Osteocyte (in vitro differentiated cells): ENCODE data around the gene VEGFA. TPM values are rescaled to one million over a fixed set of nuclear protein-coding genes. Genes with fewer than 3 reads are reported as not detected.

Experiments
- DNase-seq: peaks from one replicate; pipeline ENCODE4 v3.0.0; 2021; ENCODE audit warnings: mixed read lengths; ENCODE audit not compliant: unreplicated experiment; ENCODE audit errors: extremely low spot score
- H3K27ac Mint-ChIP-seq: one replicate; pipeline ENCODE4 v1.8.0; 2021; ENCODE audit warnings: mild to moderate bottlenecking, mixed read lengths; ENCODE audit not compliant: unreplicated experiment
- H3K27me3 Mint-ChIP-seq: one replicate; pipeline ENCODE4 v1.8.0; 2021; ENCODE audit warnings: mixed read lengths; ENCODE audit not compliant: unreplicated experiment
- H3K36me3 Mint-ChIP-seq: one replicate; pipeline ENCODE4 v1.8.0; 2021; ENCODE audit warnings: mixed read lengths; ENCODE audit not compliant: unreplicated experiment
- H3K4me1 Mint-ChIP-seq: one replicate; pipeline ENCODE4 v1.8.0; 2021; ENCODE audit warnings: mixed read lengths; ENCODE audit not compliant: unreplicated experiment
- H3K4me3 Mint-ChIP-seq: one replicate; pipeline ENCODE4 v1.8.0; 2021; ENCODE audit warnings: mild to moderate bottlenecking, moderate library complexity, mixed read lengths; ENCODE audit not compliant: unreplicated experiment
- H3K9me3 Mint-ChIP-seq: one replicate; pipeline ENCODE4 v1.8.0; 2021; ENCODE audit warnings: mixed read lengths; ENCODE audit not compliant: unreplicated experiment
- CTCF ChIP-seq: fragments of 200-600 bp; sonication (generic); IDR thresholded peaks from 2 replicates; pipeline ENCODE4 v1.5.0; 2021; ENCODE audit warnings: antibody characterized with exemption, mild to moderate bottlenecking, moderate library complexity
- total RNA-seq: library from RNA; stranded (reverse); gene quantifications from 2 replicates; pipeline ENCODE4 v1.2.1, GENCODE V29; 2021

The VEGFA gene
- total RNA-seq, 1 donor from 2014 or later, result 69.7 TPM

- no peak for DNase-seq
- peaks cover 19% of the 10 kb centered on the region for H3K4me1 Mint-ChIP-seq
- no peak for TF ChIP-seq CTCF
Observed at GRCh38 chr6:43805699-43806042, 35.7 kb downstream of the VEGFA start.

GRCh38 chr6:43806043-43806757 is 36.2 kb downstream of the VEGFA start:
- Mint-ChIP-seq H3K4me1 (peaks cover 19% of the 10 kb centered on the region), H3K9me3 (no peaks in the 10 kb centered on the region), H3K27me3 (no peaks in the 10 kb centered on the region), H3K27ac (no peak overlapping the region), H3K36me3 (no peaks in the 10 kb centered on the region), H3K4me3 (no peak overlapping the region)
- no peak for TF ChIP-seq CTCF
- DNase-seq, result no peak

More at GRCh38 chr6:43805699-43806042, 35.7 kb downstream of the VEGFA start:
- Mint-ChIP-seq H3K4me3 (no peak overlapping the region), H3K27me3 (no peaks in the 10 kb centered on the region), H3K9me3 (no peaks in the 10 kb centered on the region), H3K36me3 (no peaks in the 10 kb centered on the region), H3K27ac (no peak overlapping the region)

- H3K27ac Mint-ChIP-seq, result no peak overlapping the region
- H3K27me3 Mint-ChIP-seq, result no peaks in the 10 kb centered on the region
- no peak for DNase-seq
- H3K9me3 Mint-ChIP-seq, result no peaks in the 10 kb centered on the region
- TF ChIP-seq CTCF, result no peak
- H3K4me3 Mint-ChIP-seq, result no peak overlapping the region
- peaks cover 19% of the 10 kb centered on the region for H3K4me1 Mint-ChIP-seq
- no peaks in the 10 kb centered on the region for H3K36me3 Mint-ChIP-seq
Observed at GRCh38 chr6:43806758-43807227, 36.8 kb downstream of the VEGFA start.

GRCh38 chr6:43807228-43808061 is 37.4 kb downstream of the VEGFA start:
- Mint-ChIP-seq H3K27ac (no peak overlapping the region), H3K4me3 (no peak overlapping the region), H3K36me3 (no peaks in the 10 kb centered on the region), H3K4me1 (peaks cover 19% of the 10 kb centered on the region), H3K9me3 (no peaks in the 10 kb centered on the region), H3K27me3 (no peaks in the 10 kb centered on the region)
- TF ChIP-seq CTCF, result no peak
- no peak for DNase-seq

- no peaks in the 10 kb centered on the region for H3K36me3 Mint-ChIP-seq
- H3K4me1 Mint-ChIP-seq, result peaks cover 22% of the 10 kb centered on the region
- no peak overlapping the region for H3K4me3 Mint-ChIP-seq
- no peak overlapping the region for H3K27ac Mint-ChIP-seq
- DNase-seq, result no peak
- H3K9me3 Mint-ChIP-seq, result no peaks in the 10 kb centered on the region
- TF ChIP-seq CTCF, result no peak
- H3K27me3 Mint-ChIP-seq, result no peaks in the 10 kb centered on the region
Observed at GRCh38 chr6:43808412-43808811, 38.4 kb downstream of the VEGFA start.
